ENCODE data around the gene PEX11A.

DNA sequence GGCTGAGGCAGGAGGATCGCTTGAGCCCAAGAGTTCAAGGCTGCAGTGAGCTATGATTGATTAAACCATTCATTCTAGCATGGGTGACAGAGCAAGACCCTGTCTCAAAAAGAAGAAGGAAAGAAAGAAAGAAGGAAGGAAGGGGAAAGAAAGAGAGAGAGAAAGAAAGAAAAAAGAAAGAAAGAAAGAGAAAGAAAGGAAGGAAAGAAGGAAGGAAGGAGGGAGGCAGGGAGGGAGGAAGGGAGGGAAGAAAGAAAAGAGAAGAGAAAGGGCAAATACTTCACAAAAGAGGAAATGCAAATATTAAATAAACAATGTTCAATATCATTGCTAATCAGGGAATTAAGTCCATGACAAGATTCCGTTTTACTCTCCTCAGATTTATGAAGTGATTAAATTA, 31.3 kb downstream of the PEX11A start:
- TF ChIP-seq, protein P1, sequence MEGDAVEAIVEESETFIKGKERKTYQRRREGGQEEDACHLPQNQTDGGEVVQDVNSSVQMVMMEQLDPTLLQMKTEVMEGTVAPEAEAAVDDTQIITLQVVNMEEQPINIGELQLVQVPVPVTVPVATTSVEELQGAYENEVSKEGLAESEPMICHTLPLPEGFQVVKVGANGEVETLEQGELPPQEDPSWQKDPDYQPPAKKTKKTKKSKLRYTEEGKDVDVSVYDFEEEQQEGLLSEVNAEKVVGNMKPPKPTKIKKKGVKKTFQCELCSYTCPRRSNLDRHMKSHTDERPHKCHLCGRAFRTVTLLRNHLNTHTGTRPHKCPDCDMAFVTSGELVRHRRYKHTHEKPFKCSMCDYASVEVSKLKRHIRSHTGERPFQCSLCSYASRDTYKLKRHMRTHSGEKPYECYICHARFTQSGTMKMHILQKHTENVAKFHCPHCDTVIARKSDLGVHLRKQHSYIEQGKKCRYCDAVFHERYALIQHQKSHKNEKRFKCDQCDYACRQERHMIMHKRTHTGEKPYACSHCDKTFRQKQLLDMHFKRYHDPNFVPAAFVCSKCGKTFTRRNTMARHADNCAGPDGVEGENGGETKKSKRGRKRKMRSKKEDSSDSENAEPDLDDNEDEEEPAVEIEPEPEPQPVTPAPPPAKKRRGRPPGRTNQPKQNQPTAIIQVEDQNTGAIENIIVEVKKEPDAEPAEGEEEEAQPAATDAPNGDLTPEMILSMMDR (IDR thresholded peaks at IDR 0.05) = no peak
- TF ChIP-seq POLR2A (IDR thresholded peaks at IDR 0.05) = no peak
